Measurements from ENCODE around the gene DOCK3.
"Not testable (repeated sequence)": the region's sequence is repeated elsewhere in the genome, so short reads cannot be mapped to it uniquely, and the experiment has no call there.

The DOCK3 gene

DNA sequence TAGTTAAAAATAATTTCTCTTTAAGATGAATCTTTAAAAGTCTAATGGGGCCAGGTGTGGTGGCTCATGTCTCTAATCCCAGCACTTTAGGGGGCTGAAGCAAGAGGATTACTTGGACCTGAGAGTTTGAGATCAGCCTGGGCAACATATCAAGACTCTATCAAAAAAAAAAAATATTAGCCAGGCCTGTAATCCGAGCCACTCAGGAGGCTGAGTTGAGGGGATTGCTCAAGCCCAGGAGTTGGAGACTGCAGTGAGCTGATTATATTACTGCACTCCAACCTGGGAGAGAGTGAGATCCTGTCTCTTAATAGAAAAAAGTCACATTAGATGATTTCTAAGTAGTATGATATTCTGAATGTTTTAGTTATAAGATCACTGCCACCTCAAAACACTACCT, 388.3 kb downstream of the DOCK3 start:
- Histone ChIP-seq H3K9me3 (ENCODE audit: insufficient read depth, low read length) (no peaks in the 10 kb centered on the region), H3K79me2 (ENCODE audit: low read length) (no peaks in the 10 kb centered on the region), H2AFZ (ENCODE audit: low read depth, low read length) (no peak overlapping the region)

DNA sequence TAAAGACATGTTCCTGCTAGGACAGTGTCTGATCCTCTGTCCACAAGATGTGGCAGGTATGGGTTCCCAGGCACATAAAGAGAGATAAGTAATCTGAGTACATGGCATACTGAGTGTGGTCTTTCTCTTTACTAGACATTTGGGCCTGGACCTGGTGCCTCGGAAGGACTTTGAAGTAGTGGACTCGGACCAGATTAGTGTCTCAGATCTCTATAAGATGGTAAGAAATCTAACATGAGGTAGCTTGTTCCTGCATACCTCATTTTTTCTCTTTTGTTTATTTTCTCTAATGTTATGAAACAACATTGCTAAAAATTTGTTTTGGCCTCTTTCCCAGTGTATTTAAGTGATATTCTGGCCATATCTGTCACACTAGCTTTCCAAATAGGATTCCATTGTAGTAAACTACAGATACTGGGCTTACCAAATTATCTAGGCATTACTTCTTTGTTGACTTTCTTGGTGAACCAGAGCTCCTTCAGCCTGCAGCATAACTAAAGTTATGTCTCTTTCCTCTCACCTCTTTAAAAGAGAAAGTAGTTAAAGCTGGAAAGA, 400.6 kb downstream of the DOCK3 start:
- Histone ChIP-seq H3K27ac (ENCODE audit: low read length) (no peak overlapping the region), H3K4me3 (ENCODE audit: low read length) (no peak overlapping the region), H3K4me2 (ENCODE audit: low read length) (no peak overlapping the region), H3K4me1 (ENCODE audit: low read length) (no peaks in the 10 kb centered on the region), H3K9ac (ENCODE audit: low read length) (no peak overlapping the region), H3K79me2 (ENCODE audit: low read length) (no peaks in the 10 kb centered on the region), H3K9me3 (ENCODE audit: insufficient read depth, low read length) (no peaks in the 10 kb centered on the region; the same call in 1 of the 2 replicates), H4K20me1 (ENCODE audit: insufficient read depth, low read length) (no peaks in the 10 kb centered on the region), H2AFZ (ENCODE audit: low read depth, low read length) (no peak overlapping the region), H3K27me3 (ENCODE audit: low read depth, low read length) (no peaks in the 10 kb centered on the region), H3K36me3 (replicated peaks; ENCODE audit: low read depth, low read length) (no peaks in the 10 kb centered on the region)
- no peak for TF ChIP-seq EZH2phosphoT487 (IDR thresholded peaks at IDR 0.05; ENCODE audit: low read depth)
- TF ChIP-seq, protein P1, sequence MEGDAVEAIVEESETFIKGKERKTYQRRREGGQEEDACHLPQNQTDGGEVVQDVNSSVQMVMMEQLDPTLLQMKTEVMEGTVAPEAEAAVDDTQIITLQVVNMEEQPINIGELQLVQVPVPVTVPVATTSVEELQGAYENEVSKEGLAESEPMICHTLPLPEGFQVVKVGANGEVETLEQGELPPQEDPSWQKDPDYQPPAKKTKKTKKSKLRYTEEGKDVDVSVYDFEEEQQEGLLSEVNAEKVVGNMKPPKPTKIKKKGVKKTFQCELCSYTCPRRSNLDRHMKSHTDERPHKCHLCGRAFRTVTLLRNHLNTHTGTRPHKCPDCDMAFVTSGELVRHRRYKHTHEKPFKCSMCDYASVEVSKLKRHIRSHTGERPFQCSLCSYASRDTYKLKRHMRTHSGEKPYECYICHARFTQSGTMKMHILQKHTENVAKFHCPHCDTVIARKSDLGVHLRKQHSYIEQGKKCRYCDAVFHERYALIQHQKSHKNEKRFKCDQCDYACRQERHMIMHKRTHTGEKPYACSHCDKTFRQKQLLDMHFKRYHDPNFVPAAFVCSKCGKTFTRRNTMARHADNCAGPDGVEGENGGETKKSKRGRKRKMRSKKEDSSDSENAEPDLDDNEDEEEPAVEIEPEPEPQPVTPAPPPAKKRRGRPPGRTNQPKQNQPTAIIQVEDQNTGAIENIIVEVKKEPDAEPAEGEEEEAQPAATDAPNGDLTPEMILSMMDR (IDR thresholded peaks at IDR 0.05; ENCODE audit: low read depth, low read length), result no peak

More for the DNA sequence above, 388.3 kb downstream of the DOCK3 start:
- Histone ChIP-seq H3K27ac (ENCODE audit: low read length) (no peak overlapping the region), H3K27me3 (ENCODE audit: low read depth, low read length) (no peaks in the 10 kb centered on the region), H3K9ac (ENCODE audit: low read length) (no peak overlapping the region), H3K4me2 (ENCODE audit: low read length) (no peak overlapping the region), H4K20me1 (ENCODE audit: insufficient read depth, low read length) (no peaks in the 10 kb centered on the region), H3K4me1 (ENCODE audit: low read length) (peaks cover 13% of the 10 kb centered on the region), H3K36me3 (replicated peaks; ENCODE audit: low read depth, low read length) (no peaks in the 10 kb centered on the region), H3K4me3 (ENCODE audit: low read length) (no peak overlapping the region)
- TF ChIP-seq EZH2phosphoT487 (IDR thresholded peaks at IDR 0.05; ENCODE audit: low read depth), result no peak
- TF ChIP-seq, protein P1 (IDR thresholded peaks at IDR 0.05; ENCODE audit: low read depth, low read length), result no peak

DNA sequence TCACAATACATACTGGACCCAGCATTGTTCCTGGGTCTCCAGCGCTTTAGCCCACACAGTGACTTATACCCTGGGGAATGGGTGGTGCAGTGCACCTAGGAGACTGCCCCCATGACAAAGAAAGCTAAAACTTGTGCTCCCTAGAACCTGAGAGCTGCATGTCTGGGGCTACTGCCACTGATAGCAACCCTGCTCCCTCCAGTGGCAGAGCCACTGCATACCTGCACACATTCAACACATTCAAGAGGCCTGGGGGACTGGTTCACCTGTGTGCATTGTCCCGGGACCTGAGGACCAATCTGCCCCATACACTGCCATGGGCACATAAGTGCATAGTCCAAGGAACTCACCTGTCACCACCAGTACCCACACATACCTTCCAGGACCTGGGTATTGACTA, 407.6 kb downstream of the DOCK3 start:
- no peaks in the 10 kb centered on the region for H3K36me3 ChIP-seq (replicated peaks; ENCODE audit: low read depth, low read length)
- no peak overlapping the region for H3K9ac ChIP-seq (ENCODE audit: low read length)
- H3K4me2 ChIP-seq (ENCODE audit: low read length), result no peak overlapping the region
- no peaks in the 10 kb centered on the region for H3K4me1 ChIP-seq (ENCODE audit: low read length)
- no peak overlapping the region for H3K4me3 ChIP-seq (ENCODE audit: low read length)
- no peaks in the 10 kb centered on the region for H3K27me3 ChIP-seq (ENCODE audit: low read depth, low read length)
- TF ChIP-seq EZH2phosphoT487 (IDR thresholded peaks at IDR 0.05; ENCODE audit: low read depth), result no peak
- TF ChIP-seq, protein P1 (IDR thresholded peaks at IDR 0.05; ENCODE audit: low read depth, low read length), result no peak
- no peaks in the 10 kb centered on the region for H3K79me2 ChIP-seq (ENCODE audit: low read length)
- no peak overlapping the region for H2AFZ ChIP-seq (ENCODE audit: low read depth, low read length)
- peaks cover 18% of the 10 kb centered on the region for H3K9me3 ChIP-seq (ENCODE audit: insufficient read depth, low read length)
- no peaks in the 10 kb centered on the region for H4K20me1 ChIP-seq (ENCODE audit: insufficient read depth, low read length)
- H3K27ac ChIP-seq (ENCODE audit: low read length), result no peak overlapping the region

DNA sequence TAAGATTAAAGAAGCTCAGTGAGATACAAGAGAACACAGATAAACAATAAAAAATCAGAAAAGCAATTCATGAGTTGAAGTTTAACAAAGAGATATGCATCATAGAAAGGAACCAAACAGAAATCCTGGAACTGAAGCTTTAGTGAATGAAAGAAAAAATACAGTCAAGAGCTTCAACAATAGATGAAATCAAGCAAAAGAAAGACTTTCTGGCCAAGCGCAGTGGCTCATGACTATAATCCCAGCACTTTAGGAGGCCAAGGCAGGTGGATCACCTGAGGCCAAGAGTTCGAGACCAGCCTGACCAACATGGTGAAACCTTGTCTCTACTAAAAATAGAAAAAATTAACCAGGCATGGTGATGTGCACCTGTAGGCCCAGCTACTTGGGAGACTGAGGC, 408.8 kb downstream of the DOCK3 start:
- Histone ChIP-seq H2AFZ (ENCODE audit: low read depth, low read length) (no peak overlapping the region), H3K79me2 (ENCODE audit: low read length) (no peaks in the 10 kb centered on the region), H3K9ac (ENCODE audit: low read length) (no peak overlapping the region), H3K9me3 (ENCODE audit: insufficient read depth, low read length) (peaks cover 20% of the 10 kb centered on the region), H4K20me1 (ENCODE audit: insufficient read depth, low read length) (no peaks in the 10 kb centered on the region), H3K27me3 (ENCODE audit: low read depth, low read length) (no peaks in the 10 kb centered on the region), H3K4me1 (ENCODE audit: low read length) (no peaks in the 10 kb centered on the region), H3K36me3 (replicated peaks; ENCODE audit: low read depth, low read length) (no peaks in the 10 kb centered on the region), H3K27ac (ENCODE audit: low read length) (no peak overlapping the region), H3K4me2 (ENCODE audit: low read length) (no peak overlapping the region), H3K4me3 (ENCODE audit: low read length) (no peak overlapping the region)
- TF ChIP-seq, protein P1 (IDR thresholded peaks at IDR 0.05; ENCODE audit: low read depth, low read length), result no peak
- TF ChIP-seq EZH2phosphoT487 (IDR thresholded peaks at IDR 0.05; ENCODE audit: low read depth), result no peak

DNA sequence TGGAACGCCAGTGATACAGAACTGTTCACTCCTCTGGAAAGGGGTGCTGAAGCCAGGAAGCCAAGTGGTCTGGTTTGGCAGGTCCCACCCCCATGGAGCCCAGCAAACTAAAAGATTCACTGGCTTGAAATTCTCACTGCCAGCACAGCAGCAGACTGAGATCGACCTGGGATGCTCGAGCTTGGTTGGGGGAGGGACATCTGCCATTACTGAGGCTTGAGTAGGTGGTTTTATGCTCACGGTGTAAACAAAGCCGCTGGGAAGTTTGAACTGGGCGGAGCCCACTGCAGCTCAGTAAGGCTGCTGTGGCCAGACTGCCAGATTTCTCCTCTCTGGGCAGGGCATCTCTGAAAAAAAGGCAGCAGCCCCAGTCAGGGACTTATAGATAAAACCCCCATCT, 417.4 kb downstream of the DOCK3 start:
- not testable (repeated sequence) for H3K27me3 ChIP-seq (ENCODE audit: low read depth, low read length); H3K4me3 ChIP-seq (ENCODE audit: low read length); H3K27ac ChIP-seq (ENCODE audit: low read length); H3K9me3 ChIP-seq (ENCODE audit: insufficient read depth, low read length); H3K4me2 ChIP-seq (ENCODE audit: low read length); H3K9ac ChIP-seq (ENCODE audit: low read length); H3K4me1 ChIP-seq (ENCODE audit: low read length); H3K36me3 ChIP-seq (replicated peaks; ENCODE audit: low read depth, low read length); H3K79me2 ChIP-seq (ENCODE audit: low read length); H2AFZ ChIP-seq (ENCODE audit: low read depth, low read length); H4K20me1 ChIP-seq (ENCODE audit: insufficient read depth, low read length)

DNA sequence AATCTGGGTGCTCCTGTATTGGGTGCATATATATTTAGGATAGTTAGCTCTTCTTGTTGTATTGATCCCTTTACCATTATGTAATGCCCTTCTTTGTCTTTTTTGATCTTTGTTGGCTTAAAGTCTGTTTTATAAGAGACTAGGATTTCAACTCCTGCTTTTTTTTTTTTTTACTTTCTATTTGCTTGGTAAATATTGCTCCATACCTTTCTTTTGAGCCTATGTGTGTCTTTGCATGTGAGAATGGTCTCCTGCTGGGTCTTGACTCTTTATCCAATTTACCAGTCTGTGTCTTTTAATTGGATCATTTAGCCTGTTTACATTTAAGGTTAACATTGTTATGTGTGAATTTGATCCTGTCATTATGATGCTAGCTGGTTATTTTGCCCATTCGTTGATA, 420.1 kb downstream of the DOCK3 start:
- not testable (repeated sequence) for H4K20me1 ChIP-seq (ENCODE audit: insufficient read depth, low read length); H2AFZ ChIP-seq (ENCODE audit: low read depth, low read length); H3K79me2 ChIP-seq (ENCODE audit: low read length); H3K9ac ChIP-seq (ENCODE audit: low read length); H3K9me3 ChIP-seq (ENCODE audit: insufficient read depth, low read length); H3K36me3 ChIP-seq (replicated peaks; ENCODE audit: low read depth, low read length); H3K4me1 ChIP-seq (ENCODE audit: low read length); H3K27ac ChIP-seq (ENCODE audit: low read length); H3K4me3 ChIP-seq (ENCODE audit: low read length); H3K27me3 ChIP-seq (ENCODE audit: low read depth, low read length); H3K4me2 ChIP-seq (ENCODE audit: low read length)
